ENCODE results near the gene METRN. TPM values are rescaled to one million over a fixed set of nuclear protein-coding genes. Genes with fewer than 3 reads are reported as not detected.
"Not testable (repeated sequence)": the region's sequence is repeated elsewhere in the genome, so short reads cannot be mapped to it uniquely, and the experiment has no call there.

METRN gene
- total and polyA plus RNA-seq, 3 donors from 2014 or later, result 21.0 to 50.6 (median 34.9) TPM

DNA sequence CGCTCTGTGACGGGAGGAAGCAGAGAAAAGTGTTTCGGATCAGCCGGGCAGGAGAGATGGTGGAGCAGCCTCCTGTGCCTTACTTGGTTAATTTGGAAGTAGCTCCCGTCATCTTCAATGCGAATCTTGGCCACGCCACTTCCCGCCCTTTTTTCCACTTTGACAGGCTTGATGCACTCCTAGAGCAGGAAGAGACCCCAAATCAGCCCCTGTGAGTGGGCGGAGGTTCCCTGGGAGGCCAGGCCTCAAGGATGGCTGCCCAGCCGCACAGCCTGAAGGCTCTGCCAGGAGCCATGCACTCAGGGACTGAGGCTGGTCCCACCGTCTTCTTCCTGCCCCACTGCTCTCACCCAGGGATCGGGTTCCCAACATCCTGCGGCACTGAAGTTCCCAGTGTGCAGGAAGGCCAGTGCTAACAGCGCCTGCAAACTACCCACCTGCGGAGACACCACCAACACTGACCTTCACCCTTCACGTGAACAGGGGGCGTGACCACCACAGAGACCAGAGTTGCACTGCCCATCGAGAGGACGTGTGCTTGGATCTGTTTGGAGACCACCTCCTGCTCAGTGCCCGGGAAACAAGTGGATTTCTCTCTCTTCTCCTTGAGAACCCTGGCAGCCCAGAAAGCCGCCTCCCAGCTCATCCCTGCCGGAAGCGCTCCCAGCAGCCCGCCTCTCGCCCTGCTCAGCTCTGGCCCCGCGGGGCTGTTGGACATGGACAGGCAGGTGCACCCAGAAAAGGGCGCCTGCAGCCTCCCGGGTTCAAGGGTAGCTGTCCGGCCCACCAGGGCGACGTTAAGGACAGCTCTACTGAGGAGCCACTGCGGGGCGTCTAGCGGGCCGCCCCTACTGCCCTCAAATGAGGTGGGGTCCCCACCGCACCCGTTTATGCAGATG, 24.9 kb downstream of the METRN start:
- H3K4me3 ChIP-seq, result peak overlapping the region; percentile 74 to 91
- H3K27me3 ChIP-seq, result no peaks in the 10 kb centered on the region
- DNase-seq, result no peak
- H3K9me3 ChIP-seq, result no peaks in the 10 kb centered on the region
- no peaks in the 10 kb centered on the region for H3K36me3 ChIP-seq (ENCODE audit: low read depth, missing control alignments)
- 33 to 50% methylated on average over 10 to 38 of the region's 38 CpGs for WGBS, 2 donors
- TF ChIP-seq POLR2A (IDR thresholded peaks at IDR 0.05), result no peak
- TF ChIP-seq, protein P1, sequence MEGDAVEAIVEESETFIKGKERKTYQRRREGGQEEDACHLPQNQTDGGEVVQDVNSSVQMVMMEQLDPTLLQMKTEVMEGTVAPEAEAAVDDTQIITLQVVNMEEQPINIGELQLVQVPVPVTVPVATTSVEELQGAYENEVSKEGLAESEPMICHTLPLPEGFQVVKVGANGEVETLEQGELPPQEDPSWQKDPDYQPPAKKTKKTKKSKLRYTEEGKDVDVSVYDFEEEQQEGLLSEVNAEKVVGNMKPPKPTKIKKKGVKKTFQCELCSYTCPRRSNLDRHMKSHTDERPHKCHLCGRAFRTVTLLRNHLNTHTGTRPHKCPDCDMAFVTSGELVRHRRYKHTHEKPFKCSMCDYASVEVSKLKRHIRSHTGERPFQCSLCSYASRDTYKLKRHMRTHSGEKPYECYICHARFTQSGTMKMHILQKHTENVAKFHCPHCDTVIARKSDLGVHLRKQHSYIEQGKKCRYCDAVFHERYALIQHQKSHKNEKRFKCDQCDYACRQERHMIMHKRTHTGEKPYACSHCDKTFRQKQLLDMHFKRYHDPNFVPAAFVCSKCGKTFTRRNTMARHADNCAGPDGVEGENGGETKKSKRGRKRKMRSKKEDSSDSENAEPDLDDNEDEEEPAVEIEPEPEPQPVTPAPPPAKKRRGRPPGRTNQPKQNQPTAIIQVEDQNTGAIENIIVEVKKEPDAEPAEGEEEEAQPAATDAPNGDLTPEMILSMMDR (IDR thresholded peaks at IDR 0.05), result no peak
- intact Hi-C loops (cut with DNase I; ENCODE audit: low total_unique reads), result loop anchor here (2.0 kb wide), 1 partner anchor 57 kb away; no protein-coding TSS in a partner anchor
- peaks cover 14% of the 10 kb centered on the region for H3K4me1 ChIP-seq
- H3K27ac ChIP-seq, result no peak overlapping the region

DNA sequence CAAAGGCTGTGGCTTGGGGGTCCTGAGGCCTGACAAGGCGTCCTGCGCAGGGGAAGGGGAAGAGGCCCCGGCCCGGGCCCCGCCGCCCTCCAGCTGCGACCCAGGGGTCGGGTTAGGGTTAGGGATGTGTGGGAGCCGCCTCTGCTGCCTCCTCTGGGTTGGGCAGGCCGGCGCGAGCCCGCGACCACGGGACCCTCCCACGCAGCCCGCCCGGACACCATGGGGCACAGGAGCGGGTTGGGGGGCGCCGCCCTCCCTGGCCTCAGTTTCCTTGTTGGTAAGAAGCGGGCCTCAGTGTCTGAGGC, 25.5 kb downstream of the METRN start:
- Histone ChIP-seq H3K27ac (peak overlapping the region in 1 of 2 donors; percentile 19), H3K4me3 (peak overlapping the region; percentile 74 to 91), H3K27me3 (no peaks in the 10 kb centered on the region), H3K4me1 (peaks cover 14% of the 10 kb centered on the region), H3K9me3 (no peaks in the 10 kb centered on the region), H3K36me3 (ENCODE audit: low read depth, missing control alignments) (no peaks in the 10 kb centered on the region)
- no peak for DNase-seq
- TF ChIP-seq, protein P1 (IDR thresholded peaks at IDR 0.05), result no peak
- TF ChIP-seq POLR2A (IDR thresholded peaks at IDR 0.05), result no peak
- intact Hi-C loops (cut with DNase I; ENCODE audit: low total_unique reads), result loop anchor here (2.0 kb wide), 1 partner anchor 58 kb away; no protein-coding TSS in a partner anchor
- 0% methylated on average over 7 to 9 of the region's 22 CpGs for WGBS, 2 donors

DNA sequence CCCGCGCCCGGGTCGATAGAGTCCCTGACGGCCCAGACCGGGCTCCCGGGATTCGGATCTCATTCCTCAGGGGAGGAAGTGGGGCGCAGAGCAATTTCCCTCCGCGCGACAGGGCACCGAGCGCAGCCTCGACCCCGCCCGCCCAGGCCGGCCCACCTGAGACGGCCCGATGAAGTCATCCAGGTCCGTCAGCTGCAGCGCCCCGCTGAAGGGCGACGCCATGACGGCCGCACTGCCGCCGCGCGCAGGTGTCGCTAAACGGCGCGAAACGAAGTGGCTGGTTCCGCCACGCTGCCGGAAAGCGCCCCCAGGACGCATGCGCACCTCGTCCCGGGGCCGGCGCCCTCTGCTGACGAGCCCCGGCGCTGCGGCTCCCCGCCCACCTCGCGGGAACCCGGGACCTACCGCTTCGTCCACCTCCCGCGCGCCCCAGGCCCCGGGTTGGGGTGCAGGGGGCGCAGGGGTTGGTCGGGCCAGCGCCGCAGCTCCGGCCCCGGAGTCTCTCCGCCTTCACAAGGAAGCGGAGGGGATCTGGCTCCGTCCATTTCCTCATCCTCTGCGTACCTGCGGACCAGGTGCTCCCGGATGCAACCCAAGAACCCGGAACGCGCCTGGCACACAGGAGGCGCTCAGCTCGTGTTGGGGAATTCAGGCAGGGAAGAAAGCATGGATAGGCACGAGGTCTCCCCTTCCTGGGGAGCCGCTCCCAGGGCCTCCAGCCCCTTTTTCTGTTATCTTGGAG, 26.0 kb downstream of the METRN start, which contains the start of gene CIAO3:
CIAO3 (minus strand) TSS at position 234 of the 742 bp plus-strand sequence; CDS start at position 222, 12 bp downstream.
- peak within 1 kb of the TSS; percentile 74 to 91 for H3K4me3 ChIP-seq
- peak within 1 kb of the TSS in 1 of 2 donors; percentile 19 for H3K27ac ChIP-seq
- H3K36me3 ChIP-seq (ENCODE audit: low read depth, missing control alignments), result no peaks in the 10 kb centered on the region
- peaks cover 14% of the 10 kb centered on the region for H3K4me1 ChIP-seq
- intact Hi-C loops (cut with DNase I; ENCODE audit: low total_unique reads), result loop anchor here (2.0 kb wide), 1 partner anchor 58 kb away; no protein-coding TSS in a partner anchor
- no peak for TF ChIP-seq POLR2A (IDR thresholded peaks at IDR 0.05)
- TF ChIP-seq, protein P1 (IDR thresholded peaks at IDR 0.05), result peak; percentile 90 to 99 (median 98)
- peak; percentile 88 for DNase-seq
- no peaks in the 10 kb centered on the region for H3K9me3 ChIP-seq
- no peaks in the 10 kb centered on the region for H3K27me3 ChIP-seq
- WGBS, 2 donors, result 0 to 1% methylated on average over 1 to 44 of the region's 79 CpGs

DNA sequence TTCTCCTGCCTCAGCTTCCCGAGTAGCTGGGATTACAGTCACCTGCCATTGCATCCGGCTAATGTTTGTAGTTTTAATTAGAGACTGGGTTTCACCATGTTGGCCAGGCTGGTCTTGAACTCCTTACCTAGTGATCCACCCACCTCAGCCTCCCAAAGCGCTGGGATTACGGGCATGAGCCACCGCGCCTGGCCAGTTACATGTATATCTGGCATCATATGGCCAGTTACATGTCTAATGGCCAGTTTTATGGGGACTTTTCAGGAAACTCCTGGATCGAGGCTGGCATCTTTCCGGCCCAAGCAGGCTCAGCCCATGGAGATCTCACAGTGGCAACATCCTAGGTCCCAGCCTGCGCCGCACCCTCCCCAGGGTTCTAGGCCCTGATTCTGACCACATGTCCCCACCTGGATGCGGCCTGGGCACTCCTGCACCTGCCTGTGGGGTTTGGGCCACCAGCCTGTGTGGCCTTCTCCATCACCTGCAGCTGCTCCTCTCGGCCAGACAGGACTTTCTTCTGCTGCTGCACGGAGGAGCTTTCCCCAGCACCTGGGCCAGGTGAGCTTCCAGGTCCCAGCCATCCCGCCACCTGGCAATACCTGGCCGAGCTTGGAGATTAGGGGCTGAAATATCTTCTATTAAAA, 27.2 kb downstream of the METRN start:
- H3K4me1 ChIP-seq, result peaks cover 14% of the 10 kb centered on the region
- no peaks in the 10 kb centered on the region for H3K9me3 ChIP-seq
- DNase-seq, result no peak
- no peaks in the 10 kb centered on the region for H3K27me3 ChIP-seq
- TF ChIP-seq, protein P1 (IDR thresholded peaks at IDR 0.05), result no peak
- TF ChIP-seq POLR2A (IDR thresholded peaks at IDR 0.05), result no peak
- H3K4me3 ChIP-seq, result no peak overlapping the region
- intact Hi-C loops (cut with DNase I; ENCODE audit: low total_unique reads), result loop anchor here (2.0 kb wide), 1 partner anchor 59 kb away; no protein-coding TSS in a partner anchor
- H3K36me3 ChIP-seq (ENCODE audit: low read depth, missing control alignments), result no peaks in the 10 kb centered on the region
- no peak overlapping the region for H3K27ac ChIP-seq
- WGBS, 2 donors, result 67 to 84% methylated on average over 10 to 15 of the region's 15 CpGs

DNA sequence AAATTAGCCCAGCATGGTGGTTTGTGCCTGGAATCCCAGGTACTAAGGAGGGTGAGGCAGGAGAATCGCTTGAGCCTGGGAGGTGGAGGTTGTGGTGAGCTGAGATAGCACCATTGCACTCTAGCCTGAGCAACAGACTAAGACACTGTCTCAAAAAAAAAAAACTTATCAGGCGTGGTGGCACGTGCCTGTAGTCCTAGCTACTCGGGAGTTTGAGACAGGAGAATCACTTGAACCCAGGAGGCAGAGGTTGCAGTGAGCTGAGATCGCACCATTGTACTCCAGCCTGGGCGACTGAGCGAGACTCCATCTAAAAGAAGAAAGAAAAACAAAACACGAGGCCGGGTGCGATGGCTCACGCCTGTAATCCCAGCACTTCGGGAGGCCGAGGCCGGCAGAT, 28.0 kb downstream of the METRN start:
- H3K27me3 ChIP-seq; H3K36me3 ChIP-seq (ENCODE audit: low read depth, missing control alignments); H3K27ac ChIP-seq; H3K9me3 ChIP-seq; intact Hi-C loops (cut with DNase I; ENCODE audit: low total_unique reads); H3K4me3 ChIP-seq; DNase-seq: not testable (repeated sequence)
- 80 to 83% methylated on average over 14 of the region's 14 CpGs for WGBS, 2 donors
- peaks cover 14% of the 10 kb centered on the region for H3K4me1 ChIP-seq
